ENCODE measurements around the gene TAF3.

The TAF3 gene

GRCh38 chr10:8057636-8058273, 239.4 kb downstream of the TAF3 start:
- no peak for DNase-seq (ENCODE audit: low read depth in 2 of 2)

- no peak for DNase-seq (ENCODE audit: low read depth in 2 of 2)
Observed at GRCh38 chr10:8058274-8059111, 240.2 kb downstream of the TAF3 start.

- no peak for DNase-seq (ENCODE audit: low read depth in 2 of 2)
Observed at GRCh38 chr10:8059191-8059936, 241.1 kb downstream of the TAF3 start.

- DNase-seq (ENCODE audit: low read depth in 2 of 2) = no peak
Observed at GRCh38 chr10:8060010-8060703, 241.9 kb downstream of the TAF3 start.

GRCh38 chr10:8060704-8061121, 242.4 kb downstream of the TAF3 start:
- DNase-seq (ENCODE audit: low read depth in 2 of 2) = no peak

GRCh38 chr10:8061274-8062211, 243.2 kb downstream of the TAF3 start:
- DNase-seq (ENCODE audit: low read depth in 2 of 2) = no peak

GRCh38 chr10:8063128-8063908, 245.0 kb downstream of the TAF3 start:
- DNase-seq (ENCODE audit: low read depth in 2 of 2) = no peak

GRCh38 chr10:8063935-8064334, 245.6 kb downstream of the TAF3 start:
- no peak for DNase-seq (ENCODE audit: low read depth in 2 of 2)

GRCh38 chr10:8064436-8064835, 246.1 kb downstream of the TAF3 start:
- DNase-seq (ENCODE audit: low read depth in 2 of 2) = no peak

GRCh38 chr10:8065651-8066050, 247.3 kb downstream of the TAF3 start:
- no peak for DNase-seq (ENCODE audit: low read depth in 2 of 2)

- no peak for DNase-seq (ENCODE audit: low read depth in 2 of 2)
Observed at GRCh38 chr10:8066124-8066523, 247.8 kb downstream of the TAF3 start.

All from stimulated activated CD8-positive, alpha-beta memory T cell treated with anti-CD3 and anti-CD28 coated beads, Interleukin-7, amount 100 ng/mL, for 1 hour (primary cell).